Natural killer cell (primary cell): Measurements from ENCODE around the gene UTP3. TPM values are rescaled to one million over a fixed set of nuclear protein-coding genes. Genes with fewer than 3 reads are reported as not detected.

Source experiments
- ATAC-seq, 3 donors: fragments of 150-1000 bp in 2 of 3; fragments of 200-7000 bp in 1 of 3; cut with Tn5 transposase; 1 replicate in 1 of 3; 2 replicates in 2 of 3; pipeline ENCODE4 v1.10.0; 2021; ENCODE audit warnings: mild to moderate bottlenecking in 2 of 3, moderate library complexity in 2 of 3
- DNase-seq, 2 donors: peaks; one replicate each; pipeline versions ENCODE4 v3.0.0 to v3.0.0-alpha.2; 2013 to 2021; ENCODE audit warnings: mixed read lengths in 1 of 2
- H3K27ac ChIP-seq: one replicate; pipeline ENCODE4 v1.5.1; 2013; ENCODE audit warnings: mild to moderate bottlenecking, low read length
- H3K27me3 ChIP-seq: one replicate; pipeline ENCODE4 v1.6.1; 2013; ENCODE audit warnings: low read length; ENCODE audit not compliant: control insufficient read depth, insufficient read depth
- H3K36me3 ChIP-seq: one replicate; pipeline ENCODE4 v1.6.1; 2013; ENCODE audit warnings: low read length; ENCODE audit not compliant: control insufficient read depth, insufficient read depth
- H3K4me1 ChIP-seq: one replicate; pipeline ENCODE4 v1.6.1; 2013; ENCODE audit warnings: low read length; ENCODE audit not compliant: control insufficient read depth, insufficient read depth
- H3K4me3 ChIP-seq: one replicate; pipeline ENCODE4 v1.5.1; 2013; ENCODE audit warnings: low read length
- H3K9me3 ChIP-seq: one replicate; pipeline ENCODE4 v1.6.1; 2013; ENCODE audit warnings: low read length; ENCODE audit not compliant: control insufficient read depth, insufficient read depth
- H3K27ac Mint-ChIP-seq, 2 donors: one replicate each; pipeline ENCODE4 v1.8.0; 2022; ENCODE audit warnings: mild to moderate bottlenecking in 2 of 2, mixed read lengths in 2 of 2, moderate library complexity in 1 of 2
- H3K27me3 Mint-ChIP-seq, 2 donors: one replicate each; pipeline ENCODE4 v1.8.0; 2022; ENCODE audit warnings: low read depth in 2 of 2, mixed read lengths in 2 of 2
- H3K36me3 Mint-ChIP-seq: one replicate; pipeline ENCODE4 v1.8.0; 2022; ENCODE audit warnings: mixed read lengths
- H3K4me1 Mint-ChIP-seq, 2 donors: one replicate each; pipeline ENCODE4 v1.8.0; 2022; ENCODE audit warnings: mixed read lengths in 2 of 2
- H3K4me3 Mint-ChIP-seq: one replicate; pipeline ENCODE4 v1.8.0; 2022; ENCODE audit warnings: mild to moderate bottlenecking, moderate library complexity, mixed read lengths
- H3K9me3 Mint-ChIP-seq, 2 donors: one replicate each; pipeline ENCODE4 v1.8.0; 2022; ENCODE audit warnings: mixed read lengths in 2 of 2
- CTCF ChIP-seq: fragments of 200-600 bp; IDR thresholded peaks from one replicate; pipeline ENCODE4 v1.8.0; 2022; ENCODE audit warnings: antibody characterized with exemption
- WGBS: methylation state at CpG from one replicate; pipeline ENCODE4 v1.1.7; 2013; ENCODE audit warnings: missing lambda C conversion rate; ENCODE audit not compliant: insufficient coverage; 5-methylcytosine and 5-hydroxymethylcytosine counted together
- intact Hi-C: fragments of 100-400 bp; cut with micrococcal nuclease; formaldehyde crosslinking; loops from one replicate; pipeline ENCODE4 v1.14.2; 2022
- total RNA-seq, 4 donors: library from RNA; stranded (reverse); fragments of 120-200 nt in 1 of 4; gene quantifications; one replicate each; pipeline versions ENCODE4 v1.2.3 to v1.2.4, GENCODE V29; 2013 to 2022

UTP3 gene
- total RNA-seq, 3 donors from 2014 or later (not counting 1 experiment from before 2014, with no cell fraction given), result 22.3 to 23.1 (median 22.6) TPM

GRCh38 chr4:70671091-70671490 is 17.2 kb upstream of the UTP3 start:
- H3K27me3 Mint-ChIP-seq, result peaks cover 10 to 38% of the 10 kb centered on the region in 2 donors
- WGBS, result 100% methylated on average over 2 of the region's 2 CpGs

GRCh38 chr4:70674191-70674590 is 14.1 kb upstream of the UTP3 start:
- Histone ChIP-seq H3K4me1 (peaks cover 5% of the 10 kb centered on the region), H3K27ac (no peak overlapping the region), H3K9me3 (no peaks in the 10 kb centered on the region), H3K27me3 (peaks cover 2% of the 10 kb centered on the region), H3K4me3 (no peak overlapping the region), H3K36me3 (no peaks in the 10 kb centered on the region)
- Mint-ChIP-seq H3K9me3 (no peaks in the 10 kb centered on the region), H3K27ac (no peak overlapping the region), H3K27me3 (peaks cover 10 to 38% of the 10 kb centered on the region in 2 donors), H3K4me3 (no peak overlapping the region), H3K4me1 (no peaks in the 10 kb centered on the region), H3K36me3 (no peaks in the 10 kb centered on the region)
- ATAC-seq (no peak), DNase-seq (no peak)
- TF ChIP-seq CTCF, result no peak
- intact Hi-C loops, result no loop called here

More at GRCh38 chr4:70671091-70671490, 17.2 kb upstream of the UTP3 start:
- no peaks in the 10 kb centered on the region for H3K4me1 Mint-ChIP-seq
- H3K9me3 Mint-ChIP-seq, result no peaks in the 10 kb centered on the region
- no peak overlapping the region for H3K27ac Mint-ChIP-seq
- H3K4me3 Mint-ChIP-seq, result no peak overlapping the region
- intact Hi-C loops, result no loop called here
- no peaks in the 10 kb centered on the region for H3K9me3 ChIP-seq
- H3K27ac ChIP-seq, result no peak overlapping the region
- H3K4me3 ChIP-seq, result no peak overlapping the region
- DNase-seq (no peak), ATAC-seq (no peak)
- H3K36me3 Mint-ChIP-seq, result no peaks in the 10 kb centered on the region
- no peaks in the 10 kb centered on the region for H3K4me1 ChIP-seq
- peaks cover 2% of the 10 kb centered on the region for H3K27me3 ChIP-seq
- H3K36me3 ChIP-seq, result no peaks in the 10 kb centered on the region
- TF ChIP-seq CTCF, result no peak

- Histone ChIP-seq H3K27ac (no peak overlapping the region), H3K36me3 (no peaks in the 10 kb centered on the region), H3K9me3 (no peaks in the 10 kb centered on the region), H3K27me3 (peaks cover 2% of the 10 kb centered on the region), H3K4me3 (no peak overlapping the region), H3K4me1 (peaks cover 5% of the 10 kb centered on the region)
- 75% methylated on average over 1 of the region's 1 CpG for WGBS
- Mint-ChIP-seq H3K4me3 (no peak overlapping the region), H3K9me3 (no peaks in the 10 kb centered on the region), H3K27me3 (peaks cover 10 to 38% of the 10 kb centered on the region in 2 donors), H3K36me3 (no peaks in the 10 kb centered on the region), H3K4me1 (no peaks in the 10 kb centered on the region), H3K27ac (no peak overlapping the region)
- DNase-seq (no peak), ATAC-seq (no peak)
- TF ChIP-seq CTCF, result no peak
- intact Hi-C loops, result no loop called here
Measured at GRCh38 chr4:70674731-70675130, 13.6 kb upstream of the UTP3 start.

- H3K36me3 Mint-ChIP-seq, result no peaks in the 10 kb centered on the region
- intact Hi-C loops, result no loop called here
- no peaks in the 10 kb centered on the region for H3K4me1 Mint-ChIP-seq
- H3K27me3 Mint-ChIP-seq, result peaks cover 4 to 21% of the 10 kb centered on the region in 2 donors
- H3K9me3 Mint-ChIP-seq, result no peaks in the 10 kb centered on the region
- Histone ChIP-seq H3K36me3 (no peaks in the 10 kb centered on the region), H3K27ac (no peak overlapping the region), H3K4me3 (no peak overlapping the region), H3K9me3 (no peaks in the 10 kb centered on the region), H3K4me1 (peaks cover 5% of the 10 kb centered on the region), H3K27me3 (peaks cover 2% of the 10 kb centered on the region)
- H3K27ac Mint-ChIP-seq, result no peak overlapping the region
- WGBS, result 89% methylated on average over 6 of the region's 6 CpGs
- DNase-seq, result no peak
- H3K4me3 Mint-ChIP-seq, result no peak overlapping the region
- no peak for TF ChIP-seq CTCF
- ATAC-seq, result no peak
Measured at GRCh38 chr4:70676554-70677090, 11.7 kb upstream of the UTP3 start.
